Spinal cord (tissue), 10 donors: ENCODE measurements around the gene PEX11G. TPM values are rescaled to one million over a fixed set of nuclear protein-coding genes. Genes with fewer than 3 reads are reported as not detected.
"Not testable (repeated sequence)": the region's sequence is repeated elsewhere in the genome, so short reads cannot be mapped to it uniquely, and the experiment has no call there.

Experiments used
- DNase-seq, 6 donors: peaks; one replicate each; pipeline versions ENCODE4 v3.0.0 to v3.0.0-alpha.2; 2013 to 2015; ENCODE audit warnings: low spot score in 6 of 6, low read depth in 4 of 6
- H3K27ac ChIP-seq: one replicate; pipeline ENCODE4 v1.5.1; 2013; ENCODE audit warnings: low read depth, low read length, control low read depth
- H3K27me3 ChIP-seq: one replicate; pipeline ENCODE4 v1.6.1; 2013; ENCODE audit warnings: low read length; ENCODE audit not compliant: control insufficient read depth, insufficient read depth
- H3K36me3 ChIP-seq: one replicate; pipeline ENCODE4 v1.6.1; 2013; ENCODE audit warnings: low read length; ENCODE audit not compliant: control insufficient read depth, insufficient read depth
- H3K4me1 ChIP-seq: one replicate; pipeline ENCODE4 v1.6.1; 2013; ENCODE audit warnings: low read length; ENCODE audit not compliant: control insufficient read depth, insufficient read depth
- H3K4me3 ChIP-seq: one replicate; pipeline ENCODE4 v1.5.1; 2013; ENCODE audit warnings: low read depth, low read length, control low read depth
- H3K9me3 ChIP-seq: one replicate; pipeline ENCODE4 v1.6.1; 2013; ENCODE audit warnings: low read length; ENCODE audit not compliant: control insufficient read depth, insufficient read depth
- WGBS: methylation state at CpG from one replicate; pipeline ENCODE4 v1.1.5; 2013; ENCODE audit warnings: missing lambda C conversion rate; ENCODE audit not compliant: insufficient coverage; 5-methylcytosine and 5-hydroxymethylcytosine counted together
- polyA plus RNA-seq, 2 donors: library from polyadenylated mRNA; unstranded; fragments of 120-200 nt; gene quantifications; one replicate each; pipeline ENCODE4 v1.2.1, GENCODE V29; 2013; ENCODE audit not compliant: insufficient read length in 2 of 2
- total RNA-seq, 2 donors: library from RNA; depleted of rRNA in 1 of 2; stranded (reverse); fragments of 120-200 nt in 1 of 2; fragments of >200 nt in 1 of 2; gene quantifications; one replicate each; pipeline versions ENCODE4 v1.2.3 to v1.2.4, GENCODE V29; 2013 to 2014
- donor health status: healthy.

Gene PEX11G
- total and polyA plus RNA-seq, 4 donors = 1.7 to 6.0 (median 4.4) TPM

DNA sequence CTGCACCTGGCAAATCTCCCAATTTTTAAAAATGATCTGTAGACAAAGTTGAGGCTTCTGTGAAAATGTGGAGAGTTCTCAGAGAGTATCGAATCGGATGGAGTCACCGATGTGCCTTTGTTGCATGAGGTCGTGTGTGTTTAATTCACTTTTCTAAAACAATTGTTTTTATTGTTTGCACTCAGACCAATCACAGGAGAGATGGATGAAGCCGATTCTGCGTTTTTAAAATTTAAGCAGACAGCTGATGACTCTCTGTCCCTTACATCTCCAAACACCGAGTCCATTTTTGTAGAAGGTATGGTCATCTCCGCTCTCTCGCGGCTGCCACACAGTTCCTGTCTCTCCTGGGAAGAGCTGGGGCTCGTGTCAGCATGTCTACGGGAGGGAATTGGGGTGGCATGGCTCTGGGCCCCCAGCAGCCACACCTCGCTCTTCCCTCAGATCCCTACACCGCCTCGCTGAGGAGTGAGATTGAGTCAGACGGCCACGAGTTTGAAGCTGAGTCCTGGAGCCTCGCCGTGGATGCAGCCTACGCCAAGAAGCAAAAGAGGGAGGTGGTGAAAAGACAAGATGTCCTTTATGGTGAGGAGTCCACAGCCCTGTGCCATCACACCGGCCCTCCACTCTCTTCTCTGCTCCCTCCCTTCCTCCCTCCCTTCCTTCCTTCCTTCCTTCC is 47.2 kb downstream of the PEX11G start:
- Histone ChIP-seq H3K4me3 (no peak overlapping the region), H3K4me1 (peaks cover 3% of the 10 kb centered on the region), H3K9me3 (no peaks in the 10 kb centered on the region), H3K27me3 (no peaks in the 10 kb centered on the region), H3K27ac (no peak overlapping the region), H3K36me3 (peaks cover 62% of the 10 kb centered on the region)
- 100% methylated on average over 8 of the region's 21 CpGs for WGBS
- no peak for DNase-seq

GRCh38 chr19:7440188-7440975 is 48.5 kb downstream of the PEX11G start:
- peaks cover 53% of the 10 kb centered on the region for H3K36me3 ChIP-seq
- 89% methylated on average over 42 of the region's 43 CpGs for WGBS

DNA sequence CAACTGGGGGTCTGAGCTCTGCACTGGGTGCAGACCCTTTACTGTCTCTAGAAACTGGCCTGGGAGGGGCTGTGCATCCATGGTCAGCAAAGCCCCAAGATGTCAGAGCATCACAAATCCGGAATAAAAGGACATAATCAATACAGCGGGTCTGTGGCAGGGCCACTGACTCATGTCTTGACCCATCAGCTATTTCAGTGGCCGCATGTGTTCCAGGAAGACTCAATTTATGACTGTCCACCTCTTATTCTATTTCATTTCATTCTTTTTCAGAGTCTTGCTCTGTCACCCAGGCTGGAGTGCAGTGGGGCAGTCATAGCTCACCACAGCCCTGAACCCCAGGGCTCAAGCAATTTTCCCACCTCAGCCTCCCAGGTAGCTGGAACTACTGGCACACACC is 53.2 kb downstream of the PEX11G start:
- H3K4me3 ChIP-seq = no peak overlapping the region
- H3K4me1 ChIP-seq = no peaks in the 10 kb centered on the region
- WGBS = 93% methylated on average over 3 of the region's 3 CpGs
- no peak for DNase-seq
- no peaks in the 10 kb centered on the region for H3K27me3 ChIP-seq
- H3K27ac ChIP-seq = no peak overlapping the region
- H3K36me3 ChIP-seq = peaks cover 17% of the 10 kb centered on the region
- H3K9me3 ChIP-seq = no peaks in the 10 kb centered on the region

More at GRCh38 chr19:7440188-7440975, 48.5 kb downstream of the PEX11G start:
- no peak overlapping the region for H3K4me3 ChIP-seq
- no peaks in the 10 kb centered on the region for H3K27me3 ChIP-seq
- DNase-seq = no peak
- no peak overlapping the region for H3K27ac ChIP-seq
- no peaks in the 10 kb centered on the region for H3K9me3 ChIP-seq
- H3K4me1 ChIP-seq = peaks cover 3% of the 10 kb centered on the region

- Histone ChIP-seq H3K9me3 (no peaks in the 10 kb centered on the region), H3K4me1 (no peaks in the 10 kb centered on the region), H3K36me3 (peaks cover 9% of the 10 kb centered on the region), H3K27me3 (no peaks in the 10 kb centered on the region), H3K4me3 (no peak overlapping the region), H3K27ac (no peak overlapping the region)
- DNase-seq = no peak
- WGBS = 98% methylated on average over 5 of the region's 10 CpGs
Measured at GRCh38 chr19:7434391-7434790, 54.4 kb downstream of the PEX11G start.

GRCh38 chr19:7433456-7433855 is 55.4 kb downstream of the PEX11G start:
- H3K9me3 ChIP-seq, DNase-seq, H3K27me3 ChIP-seq, H3K4me1 ChIP-seq, H3K4me3 ChIP-seq, H3K27ac ChIP-seq: not testable (repeated sequence)
- WGBS = 76% methylated on average over 7 of the region's 7 CpGs
- H3K36me3 ChIP-seq = peaks cover 12% of the 10 kb centered on the region

- WGBS = 84% methylated on average over 5 of the region's 8 CpGs
- Histone ChIP-seq H3K9me3 (no peaks in the 10 kb centered on the region), H3K36me3 (peaks cover 8% of the 10 kb centered on the region), H3K27ac (no peak overlapping the region), H3K27me3 (no peaks in the 10 kb centered on the region), H3K4me3 (no peak overlapping the region), H3K4me1 (no peaks in the 10 kb centered on the region)
- no peak for DNase-seq
Measured at GRCh38 chr19:7429638-7430282, 59.1 kb downstream of the PEX11G start.

- Histone ChIP-seq H3K27me3 (no peaks in the 10 kb centered on the region), H3K36me3 (peaks cover 7% of the 10 kb centered on the region), H3K27ac (no peak overlapping the region), H3K9me3 (no peaks in the 10 kb centered on the region), H3K4me1 (no peaks in the 10 kb centered on the region), H3K4me3 (no peak overlapping the region)
- DNase-seq = no peak
- 92% methylated on average over 20 of the region's 20 CpGs for WGBS
Measured at GRCh38 chr19:7428651-7429113, 60.2 kb downstream of the PEX11G start.

DNA sequence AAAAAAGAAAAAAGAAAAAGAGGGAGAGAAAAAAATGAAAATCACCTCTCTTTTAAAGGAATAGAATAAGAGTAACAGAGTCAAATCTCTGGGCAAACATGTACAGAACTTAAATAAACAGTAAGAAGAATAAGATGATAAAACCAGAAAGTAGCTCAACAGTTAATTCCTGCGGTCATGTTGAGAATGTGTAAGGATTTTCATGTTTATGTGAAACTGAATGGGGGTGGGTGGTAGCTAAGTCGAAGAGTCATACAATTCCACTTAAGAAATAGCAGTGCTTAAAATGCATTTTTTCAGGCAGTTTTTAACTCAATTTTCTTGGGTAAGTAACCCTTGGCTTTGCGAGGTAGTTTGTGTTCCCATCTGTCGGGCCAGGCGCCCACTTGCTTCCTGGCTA is 60.9 kb downstream of the PEX11G start:
- H3K27me3 ChIP-seq = no peaks in the 10 kb centered on the region
- H3K36me3 ChIP-seq = peaks cover 7% of the 10 kb centered on the region
- no peak overlapping the region for H3K27ac ChIP-seq
- 100% methylated on average over 3 of the region's 5 CpGs for WGBS
- H3K4me3 ChIP-seq = no peak overlapping the region
- no peak for DNase-seq
- H3K9me3 ChIP-seq = no peaks in the 10 kb centered on the region
- no peaks in the 10 kb centered on the region for H3K4me1 ChIP-seq

- no peak overlapping the region for H3K27ac ChIP-seq
- H3K4me3 ChIP-seq = no peak overlapping the region
- H3K4me1 ChIP-seq = no peaks in the 10 kb centered on the region
- WGBS = 91% methylated on average over 8 of the region's 9 CpGs
- no peak for DNase-seq
- H3K36me3 ChIP-seq = peaks cover 16% of the 10 kb centered on the region
- no peaks in the 10 kb centered on the region for H3K27me3 ChIP-seq
- H3K9me3 ChIP-seq = no peaks in the 10 kb centered on the region
Measured at GRCh38 chr19:7426986-7427385, 61.8 kb downstream of the PEX11G start.
